GM10266 (cell line): ENCODE data around the gene TH.

Source experiments
- DNase-seq: peaks from one replicate; pipeline ENCODE4 v3.0.0; 2012; ENCODE audit errors: extremely low spot score
- TF ChIP-seq, protein P1 (sequence below): IDR thresholded peaks from 2 replicates; pipeline ENCODE4 v1.5.1; 2012; ENCODE audit warnings: mild to moderate bottlenecking, low read depth; ENCODE audit not compliant: control insufficient read depth, insufficient read depth; ENCODE audit errors: missing control alignments

Gene TH

DNA sequence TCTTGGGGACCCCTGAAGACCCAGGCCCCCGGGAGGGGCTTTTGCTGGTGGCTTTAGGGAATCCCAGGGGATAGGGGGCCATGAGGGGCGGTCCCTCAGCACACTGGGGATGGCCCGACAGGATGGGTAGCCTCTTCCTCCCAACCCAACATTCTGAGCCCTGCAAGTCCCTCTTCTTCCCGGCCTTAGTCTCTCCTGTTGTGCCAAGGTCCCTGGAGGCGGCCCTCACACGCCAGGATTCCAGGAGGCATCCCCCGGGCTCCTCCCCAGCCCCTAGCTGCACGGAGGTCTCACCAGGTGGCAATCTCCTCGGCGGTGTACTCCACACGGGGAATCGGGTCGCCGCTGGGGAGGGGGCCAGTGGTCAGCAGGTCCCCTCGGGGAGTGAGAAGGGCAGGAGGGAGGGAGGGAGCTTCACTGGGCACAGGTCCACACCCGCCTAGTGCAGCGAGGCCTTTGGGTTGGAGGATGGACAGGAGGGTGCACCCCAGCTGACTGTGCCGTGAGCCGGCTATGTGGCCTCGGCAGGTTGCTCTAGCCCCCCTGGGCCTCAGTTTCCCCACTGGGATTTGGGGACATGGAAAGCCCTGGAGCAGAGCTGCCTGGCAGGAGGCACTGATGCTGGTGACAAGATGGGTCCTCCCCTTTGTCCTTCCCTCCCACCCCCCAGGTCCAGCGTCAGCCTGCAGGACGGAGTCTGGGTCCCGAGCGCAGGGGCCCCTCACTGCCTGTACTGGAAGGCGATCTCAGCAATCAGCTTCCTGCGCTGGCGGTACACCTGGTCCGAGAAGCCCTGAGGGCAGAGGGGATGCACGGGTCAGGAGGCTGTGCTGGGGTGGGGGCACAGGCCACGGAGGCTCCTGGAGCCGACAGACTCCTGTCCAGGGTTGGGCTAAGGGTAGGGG lies 4.2 kb downstream of the TH start:
- TF ChIP-seq, protein P1, sequence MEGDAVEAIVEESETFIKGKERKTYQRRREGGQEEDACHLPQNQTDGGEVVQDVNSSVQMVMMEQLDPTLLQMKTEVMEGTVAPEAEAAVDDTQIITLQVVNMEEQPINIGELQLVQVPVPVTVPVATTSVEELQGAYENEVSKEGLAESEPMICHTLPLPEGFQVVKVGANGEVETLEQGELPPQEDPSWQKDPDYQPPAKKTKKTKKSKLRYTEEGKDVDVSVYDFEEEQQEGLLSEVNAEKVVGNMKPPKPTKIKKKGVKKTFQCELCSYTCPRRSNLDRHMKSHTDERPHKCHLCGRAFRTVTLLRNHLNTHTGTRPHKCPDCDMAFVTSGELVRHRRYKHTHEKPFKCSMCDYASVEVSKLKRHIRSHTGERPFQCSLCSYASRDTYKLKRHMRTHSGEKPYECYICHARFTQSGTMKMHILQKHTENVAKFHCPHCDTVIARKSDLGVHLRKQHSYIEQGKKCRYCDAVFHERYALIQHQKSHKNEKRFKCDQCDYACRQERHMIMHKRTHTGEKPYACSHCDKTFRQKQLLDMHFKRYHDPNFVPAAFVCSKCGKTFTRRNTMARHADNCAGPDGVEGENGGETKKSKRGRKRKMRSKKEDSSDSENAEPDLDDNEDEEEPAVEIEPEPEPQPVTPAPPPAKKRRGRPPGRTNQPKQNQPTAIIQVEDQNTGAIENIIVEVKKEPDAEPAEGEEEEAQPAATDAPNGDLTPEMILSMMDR: no peak
- DNase-seq: no peak

DNA sequence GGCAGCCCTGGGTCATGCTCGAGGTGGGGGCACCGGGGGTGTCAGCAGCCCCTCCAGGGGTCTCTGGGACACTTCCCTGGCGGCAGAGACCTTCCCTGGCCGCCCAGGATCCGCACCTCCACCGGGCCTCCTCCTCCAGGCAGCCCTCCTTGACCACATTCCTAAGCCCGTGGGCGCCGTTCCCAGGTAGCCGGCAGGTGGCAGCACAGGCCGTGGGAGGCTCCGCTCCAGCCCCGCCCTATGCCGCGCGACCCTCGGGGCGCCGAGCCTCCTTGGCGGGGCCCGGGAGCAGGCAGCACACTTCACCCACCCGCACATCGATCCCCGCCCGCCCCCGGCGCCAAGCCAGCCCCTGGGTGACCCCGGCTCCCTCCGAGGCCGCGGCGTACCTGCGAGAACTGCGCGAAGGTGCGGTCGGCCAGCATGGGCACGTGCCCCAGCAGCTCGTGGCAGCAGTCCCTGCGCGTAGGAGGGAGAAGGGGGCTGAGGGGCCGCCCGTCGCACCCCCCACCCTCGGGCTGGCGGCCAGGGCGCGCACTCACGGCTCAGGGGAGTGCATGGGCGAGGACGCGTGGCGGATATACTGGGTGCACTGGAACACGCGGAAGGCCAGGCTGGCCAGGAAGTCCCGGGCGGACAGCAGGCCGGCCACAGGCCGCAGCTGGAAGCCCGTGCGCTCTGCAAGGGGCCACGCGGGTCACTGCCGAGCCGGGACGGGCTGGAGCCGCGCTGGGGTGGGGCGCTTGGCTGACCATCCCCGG lies 5.3 kb downstream of the TH start:
- TF ChIP-seq, protein P1: peak; percentile 50
- peak; percentile 76 for DNase-seq

DNA sequence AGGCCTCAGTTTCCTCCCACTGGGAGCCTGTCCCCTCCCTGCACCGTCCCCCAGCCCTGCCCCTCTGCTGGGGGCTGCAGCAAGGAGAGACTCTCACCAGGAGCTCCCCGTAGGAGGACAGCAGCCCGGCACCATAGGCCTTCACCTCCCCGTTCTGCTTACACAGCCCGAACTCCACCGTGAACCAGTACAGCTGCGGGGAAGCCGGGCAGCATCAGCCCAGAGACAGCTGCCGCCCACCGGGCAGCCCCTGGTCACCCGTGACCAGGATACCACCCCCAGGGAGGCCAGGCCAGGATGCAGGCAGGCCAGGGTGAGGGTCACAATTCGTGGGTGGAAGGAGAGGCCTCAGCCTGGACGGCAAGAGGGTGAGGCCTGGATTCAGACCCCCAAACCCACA lies 6.0 kb downstream of the TH start:
- TF ChIP-seq, protein P1: no peak

DNA sequence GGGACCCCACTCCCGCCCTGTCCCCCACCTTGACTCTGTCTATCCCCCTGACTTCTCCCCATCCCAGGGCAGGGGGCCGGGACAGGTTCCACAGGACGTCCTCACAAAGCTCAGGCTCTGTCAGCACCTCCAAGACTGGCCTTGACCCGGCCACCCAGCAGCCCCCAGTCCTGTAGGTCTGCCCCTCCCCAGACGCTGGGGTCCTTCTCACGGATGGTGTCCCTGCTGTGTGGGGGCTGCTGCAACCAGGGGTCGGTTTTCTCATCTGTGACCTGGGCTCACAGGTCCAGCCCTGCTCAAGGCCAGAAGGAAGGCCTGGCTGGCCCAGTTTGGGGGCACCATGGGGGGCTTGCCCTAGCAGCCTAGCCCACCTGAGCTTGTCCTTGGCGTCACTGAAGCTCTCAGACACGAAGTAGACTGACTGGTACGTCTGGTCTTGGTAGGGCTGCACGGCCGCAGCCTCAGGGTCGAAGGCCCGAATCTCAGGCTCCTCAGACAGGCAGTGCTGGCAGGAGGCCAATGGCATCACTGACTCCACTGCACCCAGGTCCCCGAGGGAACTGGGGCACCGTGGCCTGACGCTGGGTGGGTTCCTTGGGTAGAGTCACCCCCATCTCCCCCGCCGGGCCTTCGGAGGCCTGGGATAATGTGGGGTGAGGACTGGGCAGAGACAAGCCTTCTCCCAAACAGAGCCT lies 6.6 kb downstream of the TH start:
- TF ChIP-seq, protein P1: no peak

More for the DNA sequence above, 6.0 kb downstream of the TH start:
- no peak for DNase-seq

DNA sequence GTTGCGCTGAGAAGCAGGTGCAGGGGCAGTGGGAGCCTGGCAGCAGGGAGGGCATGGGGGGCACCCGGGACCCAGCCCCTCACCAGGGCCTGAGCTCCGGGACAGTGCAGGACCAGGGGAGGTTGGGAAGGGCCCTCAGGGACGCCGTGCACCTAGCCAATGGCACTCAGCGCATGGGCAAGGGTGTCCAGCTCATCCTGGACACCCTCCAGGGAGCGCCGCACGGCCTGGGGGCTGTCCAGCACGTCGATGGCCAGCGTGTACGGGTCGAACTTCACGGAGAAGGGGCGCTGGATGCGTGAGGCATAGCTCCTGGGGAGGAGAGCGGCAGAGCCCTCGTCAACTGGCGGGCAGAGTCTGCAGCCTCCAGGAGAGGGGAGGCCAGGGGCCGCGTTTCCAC lies 7.5 kb downstream of the TH start:
- no peak for DNase-seq
- TF ChIP-seq, protein P1: no peak

More for the DNA sequence above, 6.6 kb downstream of the TH start:
- no peak for DNase-seq

DNA sequence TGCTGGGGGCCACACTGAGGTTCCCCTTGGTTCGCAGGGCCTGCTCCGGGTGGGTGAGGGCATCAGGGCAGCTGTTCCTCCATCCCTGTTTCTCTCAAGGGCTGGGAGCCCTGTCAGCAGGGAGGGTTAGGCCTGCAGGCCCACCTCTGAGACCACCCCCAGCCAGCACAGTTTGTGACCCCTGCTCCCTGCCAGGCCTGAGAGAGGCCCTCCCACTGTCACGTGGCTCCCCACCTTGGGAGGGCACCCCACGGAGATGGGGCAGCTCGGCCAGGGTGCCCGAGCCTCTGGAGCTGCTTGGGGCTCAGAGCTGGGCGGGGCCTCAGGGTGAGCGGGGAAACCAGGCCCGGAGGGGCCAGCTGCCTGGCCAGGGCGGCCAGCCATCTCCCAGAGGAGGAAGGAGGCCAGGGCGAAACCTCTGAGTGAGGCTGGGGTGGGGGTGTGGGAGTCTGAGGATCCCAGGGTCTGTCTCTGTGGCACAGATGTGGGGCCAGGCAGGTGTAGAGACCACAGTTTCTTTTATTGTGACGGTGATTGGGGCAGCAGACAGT lies 8.1 kb downstream of the TH start:
- no peak for DNase-seq

More for the DNA sequence above, 8.1 kb downstream of the TH start:
- TF ChIP-seq, protein P1: no peak
